Glutamatergic neuron (in vitro differentiated cells): ENCODE data around the gene PCDHGC4. TPM values are rescaled to one million over a fixed set of nuclear protein-coding genes. Genes with fewer than 3 reads are reported as not detected.

ENCODE experiments used
- DNase-seq: peaks from one replicate; pipeline ENCODE4 v3.0.0; 2022
- H3K27ac Mint-ChIP-seq: one replicate; pipeline ENCODE4 v1.8.0; 2020; ENCODE audit warnings: mild to moderate bottlenecking, mixed read lengths, inconsistent platforms; ENCODE audit not compliant: unreplicated experiment
- H3K27me3 Mint-ChIP-seq: one replicate; pipeline ENCODE4 v1.8.0; 2020; ENCODE audit warnings: mild to moderate bottlenecking, moderate library complexity, mixed read lengths, inconsistent platforms; ENCODE audit not compliant: unreplicated experiment
- H3K36me3 Mint-ChIP-seq: one replicate; pipeline ENCODE4 v1.8.0; 2020; ENCODE audit warnings: mild to moderate bottlenecking, mixed read lengths, inconsistent platforms; ENCODE audit not compliant: unreplicated experiment
- H3K4me1 Mint-ChIP-seq: one replicate; pipeline ENCODE4 v1.8.0; 2020; ENCODE audit warnings: mild to moderate bottlenecking, low read depth, mixed read lengths, inconsistent platforms; ENCODE audit not compliant: unreplicated experiment
- H3K4me3 Mint-ChIP-seq: one replicate; pipeline ENCODE4 v1.8.0; 2020; ENCODE audit warnings: mild to moderate bottlenecking, mixed read lengths, inconsistent platforms; ENCODE audit not compliant: unreplicated experiment
- H3K9me3 Mint-ChIP-seq: one replicate; pipeline ENCODE4 v1.8.0; 2020; ENCODE audit warnings: mild to moderate bottlenecking, moderate library complexity, mixed read lengths, inconsistent platforms; ENCODE audit not compliant: unreplicated experiment
- total RNA-seq: library from RNA; stranded (reverse); fragmentation: NEBNext Ultra II Directional; extraction: Animal tissue kit (Norgen Biotek cat#: 25700); gene quantifications from one replicate; pipeline ENCODE4 v1.2.1, GENCODE V29; 2021; ENCODE audit not compliant: unreplicated experiment
- TF ChIP-seq, protein P1 (sequence below): fragments of 200-600 bp; sonication (generic); IDR thresholded peaks from one replicate; pipeline ENCODE4 v1.5.0; 2021; ENCODE audit not compliant: partially characterized antibody, unreplicated experiment

The PCDHGC4 gene
- total RNA-seq, 1 donor from 2014 or later = 6.7 TPM

- Mint-ChIP-seq H3K9me3 (peaks cover 8% of the 10 kb centered on the region), H3K4me3 (peak overlapping the region; percentile 69), H3K36me3 (no peaks in the 10 kb centered on the region), H3K4me1 (peaks cover 31% of the 10 kb centered on the region), H3K27ac (peak overlapping the region; percentile 80), H3K27me3 (no peaks in the 10 kb centered on the region)
- peak; percentile 85 for DNase-seq
- TF ChIP-seq, protein P1, sequence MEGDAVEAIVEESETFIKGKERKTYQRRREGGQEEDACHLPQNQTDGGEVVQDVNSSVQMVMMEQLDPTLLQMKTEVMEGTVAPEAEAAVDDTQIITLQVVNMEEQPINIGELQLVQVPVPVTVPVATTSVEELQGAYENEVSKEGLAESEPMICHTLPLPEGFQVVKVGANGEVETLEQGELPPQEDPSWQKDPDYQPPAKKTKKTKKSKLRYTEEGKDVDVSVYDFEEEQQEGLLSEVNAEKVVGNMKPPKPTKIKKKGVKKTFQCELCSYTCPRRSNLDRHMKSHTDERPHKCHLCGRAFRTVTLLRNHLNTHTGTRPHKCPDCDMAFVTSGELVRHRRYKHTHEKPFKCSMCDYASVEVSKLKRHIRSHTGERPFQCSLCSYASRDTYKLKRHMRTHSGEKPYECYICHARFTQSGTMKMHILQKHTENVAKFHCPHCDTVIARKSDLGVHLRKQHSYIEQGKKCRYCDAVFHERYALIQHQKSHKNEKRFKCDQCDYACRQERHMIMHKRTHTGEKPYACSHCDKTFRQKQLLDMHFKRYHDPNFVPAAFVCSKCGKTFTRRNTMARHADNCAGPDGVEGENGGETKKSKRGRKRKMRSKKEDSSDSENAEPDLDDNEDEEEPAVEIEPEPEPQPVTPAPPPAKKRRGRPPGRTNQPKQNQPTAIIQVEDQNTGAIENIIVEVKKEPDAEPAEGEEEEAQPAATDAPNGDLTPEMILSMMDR = peak; percentile 98
Observed at GRCh38 chr5:141524604-141525597, 40.1 kb downstream of the PCDHGC4 start.

- no peaks in the 10 kb centered on the region for H3K27me3 Mint-ChIP-seq
- peaks cover 30% of the 10 kb centered on the region for H3K4me1 Mint-ChIP-seq
- H3K9me3 Mint-ChIP-seq = peaks cover 6% of the 10 kb centered on the region
- H3K36me3 Mint-ChIP-seq = no peaks in the 10 kb centered on the region
- TF ChIP-seq, protein P1 = no peak
- no peak overlapping the region for H3K4me3 Mint-ChIP-seq
- DNase-seq = no peak
- H3K27ac Mint-ChIP-seq = peak overlapping the region; percentile 65
Observed at GRCh38 chr5:141525653-141526052, 40.8 kb downstream of the PCDHGC4 start.

DNA sequence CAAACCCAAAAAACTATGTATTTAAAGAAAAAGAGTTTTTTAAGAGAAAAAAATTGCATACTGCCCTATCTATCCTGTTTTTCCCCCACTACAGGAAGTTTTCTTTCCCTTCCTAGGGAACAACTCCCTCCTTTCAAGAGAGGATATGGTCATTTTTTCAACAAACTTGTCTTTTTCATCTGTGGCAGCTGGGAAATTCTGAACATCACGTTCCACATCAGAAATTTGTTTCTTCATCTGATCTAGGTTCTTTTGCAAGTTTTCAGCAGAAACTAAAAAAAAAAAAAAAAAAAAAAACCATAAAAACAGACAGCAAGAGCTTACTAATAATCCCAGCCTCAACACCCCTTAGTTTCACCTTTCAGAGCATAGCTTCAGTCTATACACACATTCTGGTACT lies 42.6 kb downstream of the PCDHGC4 start:
- Mint-ChIP-seq H3K27ac (no peak overlapping the region), H3K9me3 (peaks cover 5% of the 10 kb centered on the region), H3K36me3 (no peaks in the 10 kb centered on the region), H3K27me3 (no peaks in the 10 kb centered on the region), H3K4me3 (no peak overlapping the region), H3K4me1 (peaks cover 20% of the 10 kb centered on the region)
- no peak for DNase-seq
- TF ChIP-seq, protein P1 = no peak

- Mint-ChIP-seq H3K27ac (no peak overlapping the region), H3K4me1 (peaks cover 20% of the 10 kb centered on the region), H3K36me3 (no peaks in the 10 kb centered on the region), H3K9me3 (peaks cover 5% of the 10 kb centered on the region), H3K4me3 (peak overlapping the region; percentile 16), H3K27me3 (no peaks in the 10 kb centered on the region)
- TF ChIP-seq, protein P1 = no peak
- no peak for DNase-seq
Observed at GRCh38 chr5:141528291-141528984, 43.6 kb downstream of the PCDHGC4 start.
